ENCODE data around the gene FRK.
"Not testable (repeated sequence)": the region's sequence is repeated elsewhere in the genome, so short reads cannot be mapped to it uniquely, and the experiment has no call there.

FRK gene

GRCh38 chr6:115937502-115937901, 123.2 kb downstream of the FRK start:
- DNase-seq (ENCODE audit: low read depth): not testable (repeated sequence)

- DNase-seq (ENCODE audit: low read depth): no peak
Measured at GRCh38 chr6:115935361-115935760, 125.3 kb downstream of the FRK start.

GRCh38 chr6:115934829-115935228, 125.9 kb downstream of the FRK start:
- DNase-seq (ENCODE audit: low read depth): no peak

- DNase-seq (ENCODE audit: low read depth): no peak
Measured at GRCh38 chr6:115934145-115934544, 126.5 kb downstream of the FRK start.

- no peak for DNase-seq (ENCODE audit: low read depth)
Measured at GRCh38 chr6:115932481-115932880, 128.2 kb downstream of the FRK start.

GRCh38 chr6:115928000-115928399, 132.7 kb downstream of the FRK start:
- DNase-seq (ENCODE audit: low read depth): not testable (repeated sequence)

GRCh38 chr6:115922971-115923370, 137.7 kb downstream of the FRK start:
- DNase-seq (ENCODE audit: low read depth): no peak

- DNase-seq (ENCODE audit: low read depth): no peak
Measured at GRCh38 chr6:115914098-115914497, 146.6 kb downstream of the FRK start.

- no peak for DNase-seq (ENCODE audit: low read depth)
Measured at GRCh38 chr6:115909923-115910546, 150.7 kb downstream of the FRK start.

- DNase-seq (ENCODE audit: low read depth): no peak
Measured at GRCh38 chr6:115908906-115909559, 151.7 kb downstream of the FRK start.

GRCh38 chr6:115905471-115905870, 155.2 kb downstream of the FRK start:
- no peak for DNase-seq (ENCODE audit: low read depth)

- DNase-seq (ENCODE audit: low read depth): no peak
Measured at GRCh38 chr6:115902436-115902835, 158.3 kb downstream of the FRK start.

GRCh38 chr6:115901896-115902295, 158.8 kb downstream of the FRK start:
- no peak for DNase-seq (ENCODE audit: low read depth)

- DNase-seq (ENCODE audit: low read depth): no peak
Measured at GRCh38 chr6:115899730-115900282, 160.9 kb downstream of the FRK start.

GRCh38 chr6:115898246-115898645, 162.4 kb downstream of the FRK start:
- DNase-seq (ENCODE audit: low read depth): no peak

GRCh38 chr6:115896538-115897129, 164.1 kb downstream of the FRK start:
- no peak for DNase-seq (ENCODE audit: low read depth)

GRCh38 chr6:115894426-115894992, 166.2 kb downstream of the FRK start:
- DNase-seq (ENCODE audit: low read depth): no peak

GRCh38 chr6:115891750-115892149, 168.9 kb downstream of the FRK start:
- no peak for DNase-seq (ENCODE audit: low read depth)

GRCh38 chr6:115891111-115891669, 169.5 kb downstream of the FRK start:
- peak; percentile 29 for DNase-seq (ENCODE audit: low read depth)

- DNase-seq (ENCODE audit: low read depth): no peak
Measured at GRCh38 chr6:115890238-115890637, 170.5 kb downstream of the FRK start.

GRCh38 chr6:115888687-115889470, 171.8 kb downstream of the FRK start:
- DNase-seq (ENCODE audit: low read depth): not testable (repeated sequence)

GRCh38 chr6:115887891-115888290, 172.8 kb downstream of the FRK start:
- no peak for DNase-seq (ENCODE audit: low read depth)
